ENCODE measurements around the gene GGNBP2.

The GGNBP2 gene

GRCh38 chr17:36583787-36584186 lies 39.1 kb downstream of the GGNBP2 start:
- no peak overlapping the region for H3K27ac Mint-ChIP-seq
- H3K36me3 Mint-ChIP-seq (ENCODE audit: low read depth) = peaks cover 60% of the 10 kb centered on the region
- H3K27me3 Mint-ChIP-seq (ENCODE audit: low read depth) = no peaks in the 10 kb centered on the region
- no peaks in the 10 kb centered on the region for H3K9me3 Mint-ChIP-seq
- no peaks in the 10 kb centered on the region for H3K4me1 Mint-ChIP-seq
- TF ChIP-seq CTCF (IDR thresholded peaks at IDR 0.05; ENCODE audit: unreplicated experiment in 3 of 3) = no peak
- H3K4me3 Mint-ChIP-seq = no peak overlapping the region

DNA sequence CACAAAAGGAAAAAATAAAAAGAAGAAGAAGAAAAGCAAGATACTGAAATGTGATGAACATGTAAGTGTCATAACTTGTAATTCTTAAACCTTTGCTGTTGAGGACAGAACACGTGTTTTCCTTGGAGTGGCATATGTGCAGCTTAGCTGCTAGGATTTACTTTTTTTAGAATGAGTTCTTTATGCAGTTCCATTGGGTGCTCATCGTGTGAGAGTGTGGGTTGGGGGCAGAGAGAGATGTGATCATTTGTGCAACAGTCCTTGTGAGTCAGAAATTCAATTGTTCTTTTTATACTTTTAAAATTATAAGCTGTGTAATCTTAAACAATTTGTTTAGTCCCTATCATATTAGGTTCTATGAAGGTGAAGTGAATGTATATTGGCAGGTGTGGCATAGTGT lies 41.4 kb downstream of the GGNBP2 start:
- H3K4me1 Mint-ChIP-seq = peaks cover 6% of the 10 kb centered on the region
- no peak overlapping the region for H3K4me3 Mint-ChIP-seq
- no peak overlapping the region for H3K27ac Mint-ChIP-seq
- TF ChIP-seq CTCF (IDR thresholded peaks at IDR 0.05; ENCODE audit: unreplicated experiment in 3 of 3) = no peak
- peaks cover 48% of the 10 kb centered on the region for H3K36me3 Mint-ChIP-seq (ENCODE audit: low read depth)
- no peaks in the 10 kb centered on the region for H3K27me3 Mint-ChIP-seq (ENCODE audit: low read depth)
- H3K9me3 Mint-ChIP-seq = no peaks in the 10 kb centered on the region

GRCh38 chr17:36590082-36590481 lies 45.4 kb downstream of the GGNBP2 start:
- H3K9me3 Mint-ChIP-seq = no peaks in the 10 kb centered on the region
- H3K4me1 Mint-ChIP-seq = peaks cover 25% of the 10 kb centered on the region
- H3K27ac Mint-ChIP-seq = peak overlapping the region in 1 of 3 experiments; percentile 34
- no peaks in the 10 kb centered on the region for H3K27me3 Mint-ChIP-seq (ENCODE audit: low read depth)
- H3K36me3 Mint-ChIP-seq (ENCODE audit: low read depth) = peaks cover 33% of the 10 kb centered on the region
- TF ChIP-seq CTCF (IDR thresholded peaks at IDR 0.05; ENCODE audit: unreplicated experiment in 3 of 3) = no peak
- H3K4me3 Mint-ChIP-seq = peak overlapping the region; percentile 58 to 89 (median 88)

GRCh38 chr17:36591434-36592315 lies 47.0 kb downstream of the GGNBP2 start, which contains the start of gene DHRS11:
Gene DHRS11 (plus strand): TSS chr17:36591879. CDS start chr17:36592010, 131 bp downstream.
- Mint-ChIP-seq H3K27me3 (ENCODE audit: low read depth) (no peaks in the 10 kb centered on the region), H3K4me1 (peaks cover 25% of the 10 kb centered on the region), H3K9me3 (no peaks in the 10 kb centered on the region), H3K27ac (peak within 1 kb of the TSS; percentile 45 to 84 (median 53)), H3K4me3 (peak within 1 kb of the TSS; percentile 80 to 89 (median 88)), H3K36me3 (ENCODE audit: low read depth) (peaks cover 31% of the 10 kb centered on the region)
- TF ChIP-seq CTCF (IDR thresholded peaks at IDR 0.05; ENCODE audit: unreplicated experiment in 3 of 3) = no peak

- Mint-ChIP-seq H3K4me3 (peak overlapping the region; percentile 78 to 82 (median 80)), H3K27me3 (ENCODE audit: low read depth) (no peaks in the 10 kb centered on the region), H3K36me3 (ENCODE audit: low read depth) (peaks cover 26% of the 10 kb centered on the region), H3K27ac (peak overlapping the region in 1 of 3 experiments; percentile 84), H3K9me3 (no peaks in the 10 kb centered on the region), H3K4me1 (peaks cover 25% of the 10 kb centered on the region)
- no peak for TF ChIP-seq CTCF (IDR thresholded peaks at IDR 0.05; ENCODE audit: unreplicated experiment in 3 of 3)
Measured at GRCh38 chr17:36592316-36592715, 47.6 kb downstream of the GGNBP2 start.

Data from nephron (organoid).